ENCODE data around the gene CCR7. TPM values are rescaled to one million over a fixed set of nuclear protein-coding genes. Genes with fewer than 3 reads are reported as not detected.
A peak's percentile ranks its signal among the peaks of the same experiment; 100 is the strongest.

Gene CCR7
- total RNA-seq (10 to 100 TPM; 31.9 to 77.4 (median 49.9) TPM), polyA plus RNA-seq (10 to 100 TPM; 29.0 to 79.1 (median 63.5) TPM)
- long read RNA-seq, donor 1, transcript CCR7-201 (3 exons, 2,173 nt): major isoform, 5 of 5 reads
- long read RNA-seq, donor 1, partial matches to known transcripts: 0 of 5 reads
- long read RNA-seq, donor 1, other reads (novel, unspliced or antisense): 0 of 5 reads
- long read RNA-seq, donor 2, transcript CCR7-201 (3 exons, 2,173 nt): major isoform, 7 of 7 reads
- long read RNA-seq, donor 2, partial matches to known transcripts: 0 of 7 reads
- long read RNA-seq, donor 2, other reads (novel, unspliced or antisense): 0 of 7 reads

DNA sequence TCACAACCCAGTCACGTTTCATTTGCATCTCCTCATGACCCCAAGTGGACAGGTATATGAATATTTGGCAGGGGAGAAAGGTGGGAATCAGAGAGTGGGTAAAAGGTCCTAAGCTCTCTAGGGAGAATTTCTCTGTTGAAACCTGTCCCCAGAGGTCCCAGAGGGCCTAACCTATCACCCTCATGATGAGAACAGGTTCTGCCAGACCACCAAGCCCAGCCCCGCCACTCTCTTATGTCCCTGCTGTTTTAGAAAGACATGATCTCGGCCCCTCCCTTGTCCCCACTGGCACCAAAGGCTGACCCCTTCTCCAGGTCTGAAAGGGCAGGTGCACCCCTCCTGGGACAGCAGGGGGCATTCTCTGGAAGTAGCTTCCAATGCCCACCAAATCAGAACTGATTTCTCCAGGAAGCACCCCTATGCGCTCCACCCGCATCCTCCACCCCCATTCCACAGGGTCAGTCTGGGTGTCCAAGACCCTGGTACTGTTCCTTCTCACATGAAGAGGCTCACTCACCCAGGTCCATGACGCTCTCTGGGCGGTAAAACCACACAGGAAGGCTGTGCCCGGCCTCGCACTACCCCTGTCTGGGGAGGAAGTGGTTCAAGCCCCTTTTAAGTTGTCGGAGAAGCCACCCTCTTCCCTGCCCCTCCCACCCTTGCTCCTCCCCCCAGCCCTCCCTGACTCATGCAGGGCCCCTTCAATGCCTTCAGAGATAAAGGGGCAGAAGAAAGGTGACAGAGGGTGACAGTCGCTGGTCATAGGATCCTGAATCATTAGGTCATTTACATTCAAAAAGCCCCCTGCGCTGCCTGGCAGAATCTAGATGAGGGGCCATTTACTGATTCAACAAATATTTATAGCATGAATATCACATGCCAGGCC lies at the start of gene CCR7:
Gene CCR7, minus strand, starts transcription at position 590 of the 886 bp plus-strand sequence. Its CDS starts 63 bp downstream, at position 527.
- H3K27me3 ChIP-seq (replicated peaks in 1 of 7): no peaks in the 10 kb centered on the region
- H3K27ac ChIP-seq: peak within 1 kb of the TSS; percentile 63 to 95 (median 84)
- H3K36me3 ChIP-seq: no peaks in the 10 kb centered on the region
- H3K9me3 ChIP-seq: peaks cover 0 to 9% (median 0%) of the 10 kb centered on the region in 8 donors
- intact Hi-C loops (cut with DNase I; ENCODE audit: low total_unique reads): no loop called here
- H3K4me3 ChIP-seq: peak within 1 kb of the TSS; percentile 34 to 81 (median 49)
- WGBS, 5 donors: 28 to 38% (median 32%) methylated on average over 7 to 12 of the region's 12 CpGs
- TF ChIP-seq POLR2AphosphoS5 (IDR thresholded peaks at IDR 0.05) (peak; percentile 72 to 99 (median 95)), POLR2A (IDR thresholded peaks at IDR 0.05) (peak in 2 of 3 donors; percentile 79 to 87)
- TF ChIP-seq, protein P1, sequence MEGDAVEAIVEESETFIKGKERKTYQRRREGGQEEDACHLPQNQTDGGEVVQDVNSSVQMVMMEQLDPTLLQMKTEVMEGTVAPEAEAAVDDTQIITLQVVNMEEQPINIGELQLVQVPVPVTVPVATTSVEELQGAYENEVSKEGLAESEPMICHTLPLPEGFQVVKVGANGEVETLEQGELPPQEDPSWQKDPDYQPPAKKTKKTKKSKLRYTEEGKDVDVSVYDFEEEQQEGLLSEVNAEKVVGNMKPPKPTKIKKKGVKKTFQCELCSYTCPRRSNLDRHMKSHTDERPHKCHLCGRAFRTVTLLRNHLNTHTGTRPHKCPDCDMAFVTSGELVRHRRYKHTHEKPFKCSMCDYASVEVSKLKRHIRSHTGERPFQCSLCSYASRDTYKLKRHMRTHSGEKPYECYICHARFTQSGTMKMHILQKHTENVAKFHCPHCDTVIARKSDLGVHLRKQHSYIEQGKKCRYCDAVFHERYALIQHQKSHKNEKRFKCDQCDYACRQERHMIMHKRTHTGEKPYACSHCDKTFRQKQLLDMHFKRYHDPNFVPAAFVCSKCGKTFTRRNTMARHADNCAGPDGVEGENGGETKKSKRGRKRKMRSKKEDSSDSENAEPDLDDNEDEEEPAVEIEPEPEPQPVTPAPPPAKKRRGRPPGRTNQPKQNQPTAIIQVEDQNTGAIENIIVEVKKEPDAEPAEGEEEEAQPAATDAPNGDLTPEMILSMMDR (IDR thresholded peaks at IDR 0.05 in 8 of 11, conservative IDR thresholded peaks at IDR 0.05 in 3 of 11): no peak
- H3K4me1 ChIP-seq: peaks cover 10 to 75% (median 40%) of the 10 kb centered on the region in 6 donors
- peak; percentile 94 for DNase-seq

- no peaks in the 10 kb centered on the region for H3K27me3 ChIP-seq (replicated peaks in 1 of 7)
- H3K4me1 ChIP-seq: peaks cover 11 to 83% (median 31%) of the 10 kb centered on the region in 6 donors
- no peak for DNase-seq
- H3K4me3 ChIP-seq: peak overlapping the region in 1 of 8 donors; percentile 42
- H3K9me3 ChIP-seq: no peaks in the 10 kb centered on the region
- H3K27ac ChIP-seq: peak overlapping the region in 7 of 8 donors; percentile 49 to 88 (median 70)
- WGBS, 5 donors: 73 to 80% (median 78%) methylated on average over 11 to 13 of the region's 13 CpGs
- no peak for TF ChIP-seq POLR2AphosphoS5 (IDR thresholded peaks at IDR 0.05)
- TF ChIP-seq POLR2A (IDR thresholded peaks at IDR 0.05): no peak
- TF ChIP-seq, protein P1 (IDR thresholded peaks at IDR 0.05 in 8 of 11, conservative IDR thresholded peaks at IDR 0.05 in 3 of 11): no peak
- intact Hi-C loops (cut with DNase I; ENCODE audit: low total_unique reads): no loop called here
- no peaks in the 10 kb centered on the region for H3K36me3 ChIP-seq
Measured at GRCh38 chr17:40614431-40615067, 49.3 kb upstream of the CCR7 start.

GRCh38 chr17:40613467-40614154 lies 48.3 kb upstream of the CCR7 start:
- no peaks in the 10 kb centered on the region for H3K27me3 ChIP-seq (replicated peaks in 1 of 7)
- peaks cover 7 to 83% (median 26%) of the 10 kb centered on the region in 6 donors for H3K4me1 ChIP-seq
- 84 to 98% (median 93%) methylated on average over 5 of the region's 5 CpGs for WGBS, 5 donors
- H3K36me3 ChIP-seq: no peaks in the 10 kb centered on the region
- intact Hi-C loops (cut with DNase I; ENCODE audit: low total_unique reads): no loop called here
- TF ChIP-seq, protein P1 (IDR thresholded peaks at IDR 0.05 in 8 of 11, conservative IDR thresholded peaks at IDR 0.05 in 3 of 11): no peak
- no peak for TF ChIP-seq POLR2AphosphoS5 (IDR thresholded peaks at IDR 0.05)
- no peak for TF ChIP-seq POLR2A (IDR thresholded peaks at IDR 0.05)
- no peaks in the 10 kb centered on the region for H3K9me3 ChIP-seq
- peak overlapping the region in 7 of 8 donors; percentile 1 to 88 (median 57) for H3K27ac ChIP-seq
- H3K4me3 ChIP-seq: no peak overlapping the region
- DNase-seq: no peak

Measured in spleen (tissue), 13 donors.